Common myeloid progenitor, CD34-positive (primary cell): Measurements from ENCODE around the gene SIX3.

ENCODE experiments used
- CTCF ChIA-PET: fragments of 350-600 bp; sonication (Branson Sonifier 250); formaldehyde crosslinking; loops from one replicate; lab custom pipeline; 2021; ENCODE audit warnings: antibody characterized with exemption; lab: Charles Lee
- POLR2A ChIA-PET: fragments of 350-600 bp; sonication (Branson Sonifier 250); formaldehyde crosslinking; loops from one replicate; lab custom pipeline; 2021; ENCODE audit warnings: antibody characterized with exemption; lab: Charles Lee
- DNase-seq, 3 donors: peaks; one replicate each; pipeline versions ENCODE4 v3.0.0 to v3.0.0-alpha.2; 2013
- H3K27ac ChIP-seq, 2 experiments: 1 replicate in 1 of 2; 2 replicates in 1 of 2; pipeline ENCODE4 v1.7.0; 2013; ENCODE audit warnings: inconsistent platforms in 2 of 2, low read length in 2 of 2, mild to moderate bottlenecking in 2 of 2, low read depth in 1 of 2, moderate library complexity in 1 of 2; ENCODE audit not compliant: severe bottlenecking in 2 of 2, insufficient read depth in 1 of 2, poor library complexity in 1 of 2
- H3K27me3 ChIP-seq, 5 experiments: replicated peaks in 2 of 5; 1 replicate in 3 of 5; 2 replicates in 2 of 5; pipeline versions ENCODE4 v1.6.1 to v1.7.0; 2013; ENCODE audit warnings: low read length in 4 of 5, mild to moderate bottlenecking in 2 of 5, moderate library complexity in 2 of 5, inconsistent platforms in 1 of 5; ENCODE audit not compliant: insufficient read depth in 5 of 5, control insufficient read depth in 4 of 5
- H3K36me3 ChIP-seq, 4 experiments: 1 replicate in 2 of 4; 2 replicates in 2 of 4; pipeline versions ENCODE4 v1.6.1 to v1.7.0; 2013; ENCODE audit warnings: low read length in 3 of 4, control low read depth in 1 of 4, mild to moderate bottlenecking in 1 of 4; ENCODE audit not compliant: control insufficient read depth in 4 of 4, insufficient read depth in 4 of 4
- H3K4me1 ChIP-seq, 4 experiments: 1 replicate in 3 of 4; 2 replicates in 1 of 4; pipeline versions ENCODE4 v1.6.1 to v1.7.1; 2013; ENCODE audit warnings: low read length in 3 of 4, mild to moderate bottlenecking in 3 of 4, control low read depth in 1 of 4, inconsistent platforms in 1 of 4, moderate library complexity in 1 of 4; ENCODE audit not compliant: control insufficient read depth in 4 of 4, insufficient read depth in 4 of 4; ENCODE audit errors: control extremely low read depth in 1 of 4
- H3K4me3 ChIP-seq, 7 experiments: 1 replicate in 4 of 7; 2 replicates in 3 of 7; pipeline versions ENCODE4 v1.5.1 to v1.7.0; 2013; ENCODE audit warnings: mild to moderate bottlenecking in 7 of 7, low read length in 6 of 7, moderate library complexity in 6 of 7, inconsistent platforms in 2 of 7, low read depth in 2 of 7, control low read depth in 1 of 7; ENCODE audit not compliant: insufficient read depth in 4 of 7, control insufficient read depth in 1 of 7; ENCODE audit errors: extremely low read depth in 1 of 7
- H3K9me3 ChIP-seq, 5 experiments: 1 replicate in 4 of 5; 2 replicates in 1 of 5; pipeline versions ENCODE4 v1.6.1 to v1.7.1; 2013; ENCODE audit warnings: low read length in 4 of 5, mild to moderate bottlenecking in 2 of 5, inconsistent platforms in 1 of 5, low read depth in 1 of 5, moderate library complexity in 1 of 5; ENCODE audit not compliant: control insufficient read depth in 4 of 5, insufficient read depth in 2 of 5; ENCODE audit errors: control extremely low read depth in 1 of 5
- WGBS: methylation state at CpG from one replicate; pipeline ENCODE4 v1.1.5; 2013; ENCODE audit not compliant: insufficient coverage; 5-methylcytosine and 5-hydroxymethylcytosine counted together

Gene SIX3

GRCh38 chr2:44974064-44974715 is 32.7 kb downstream of the SIX3 start:
- H3K9me3 ChIP-seq = no peaks in the 10 kb centered on the region
- H3K4me3 ChIP-seq = no peak overlapping the region
- H3K27me3 ChIP-seq = peaks cover 0 to 3% (median 0%) of the 10 kb centered on the region in 5 experiments
- no peak overlapping the region for H3K27ac ChIP-seq
- peaks cover 0 to 11% (median 2%) of the 10 kb centered on the region in 4 experiments for H3K4me1 ChIP-seq
- WGBS = 100% methylated on average over 3 of the region's 6 CpGs
- ChIA-PET CTCF (interaction anchor here (0.9 to 1.6 kb wide), 4 partner anchors 9 to 523 kb away, joined by 3 to 6 read pairs (median 4); no protein-coding TSS in a partner anchor), POLR2A (no interaction called here)
- H3K36me3 ChIP-seq = no peaks in the 10 kb centered on the region
- DNase-seq = no peak

GRCh38 chr2:44975571-44976450 is 34.3 kb downstream of the SIX3 start:
- H3K9me3 ChIP-seq = no peaks in the 10 kb centered on the region
- H3K36me3 ChIP-seq = no peaks in the 10 kb centered on the region
- H3K27ac ChIP-seq = no peak overlapping the region
- peak in 1 of 3 donors; percentile 67 for DNase-seq
- H3K4me1 ChIP-seq = peaks cover 0 to 11% (median 2%) of the 10 kb centered on the region in 4 experiments
- 73% methylated on average over 17 of the region's 24 CpGs for WGBS
- ChIA-PET POLR2A (interaction anchor here (0.6 kb wide), 1 partner anchor 1263 kb away, joined by 3 read pairs; no protein-coding TSS in a partner anchor), CTCF (interaction anchor here (0.6 to 13.2 kb wide), 5 partner anchors 9 to 608 kb away, joined by 3 to 98 read pairs (median 3); no protein-coding TSS in a partner anchor)
- H3K27me3 ChIP-seq = peaks cover 0 to 6% (median 0%) of the 10 kb centered on the region in 5 experiments
- H3K4me3 ChIP-seq = peak overlapping the region in 2 of 7 experiments; percentile 46 to 49

- H3K4me3 ChIP-seq = no peak overlapping the region
- peaks cover 0 to 4% (median 0%) of the 10 kb centered on the region in 5 experiments for H3K9me3 ChIP-seq
- DNase-seq = no peak
- H3K27me3 ChIP-seq = peaks cover 0 to 2% (median 0%) of the 10 kb centered on the region in 5 experiments
- WGBS = 97% methylated on average over 10 of the region's 11 CpGs
- CTCF ChIA-PET = interaction anchor here (13.2 kb wide), 1 partner anchor 516 kb away, joined by 98 read pairs; no protein-coding TSS in a partner anchor
- H3K27ac ChIP-seq = no peak overlapping the region
- POLR2A ChIA-PET = no interaction called here
- peaks cover 0 to 2% (median 0%) of the 10 kb centered on the region in 4 experiments for H3K4me1 ChIP-seq
- H3K36me3 ChIP-seq = no peaks in the 10 kb centered on the region
These were observed 38.1 kb downstream of the SIX3 start for GRCh38 chr2:44979581-44979980.

DNA sequence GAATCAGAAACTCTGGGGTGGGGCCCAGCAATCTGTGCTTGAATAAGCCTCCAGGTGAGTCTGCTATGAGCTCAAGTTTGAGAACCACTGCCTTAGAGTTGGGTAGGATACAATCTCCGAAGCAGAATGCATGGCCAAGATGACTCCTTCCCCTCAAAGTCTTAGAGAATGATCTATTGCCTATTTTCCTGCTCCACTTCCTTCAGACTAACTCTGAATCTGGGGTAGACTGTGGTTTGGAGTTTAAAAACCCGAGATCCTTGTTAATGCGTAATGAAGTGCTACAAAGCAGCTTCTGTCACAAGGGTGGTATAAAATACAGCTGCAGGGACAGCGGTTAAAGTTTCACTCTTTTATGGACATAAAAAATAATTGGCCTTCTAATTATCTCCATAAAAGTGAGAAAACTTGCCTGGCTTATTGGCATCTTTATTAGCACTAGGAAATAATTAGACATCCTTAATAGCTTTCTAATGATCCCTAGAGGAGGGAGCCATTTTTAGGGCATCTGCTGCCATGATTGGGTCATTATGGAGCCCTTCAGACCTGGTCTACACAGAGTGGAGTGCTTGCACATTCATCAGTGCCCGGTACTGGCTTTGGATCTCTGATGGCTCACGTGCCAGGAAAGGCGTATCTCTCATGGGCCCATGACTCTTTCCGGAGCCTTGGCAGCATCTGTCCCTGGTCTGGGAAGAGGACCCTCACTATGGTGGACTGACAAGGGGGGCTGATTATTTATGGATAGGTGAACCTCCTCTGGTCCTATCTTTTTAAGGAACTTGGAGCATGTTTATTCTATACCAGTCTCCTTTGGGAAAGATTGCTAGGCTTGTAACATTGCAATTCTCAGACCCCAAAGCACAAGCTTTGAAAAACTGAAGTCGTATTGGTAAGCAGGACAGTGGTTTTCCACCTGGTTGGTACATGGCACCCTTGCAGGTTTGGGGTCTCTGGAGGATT is 39.5 kb downstream of the SIX3 start:
- DNase-seq = no peak
- peaks cover 0 to 4% (median 0%) of the 10 kb centered on the region in 5 experiments for H3K9me3 ChIP-seq
- no peak overlapping the region for H3K4me3 ChIP-seq
- ChIA-PET POLR2A (interaction anchor here (0.5 kb wide), 1 partner anchor 188 kb away, joined by 4 read pairs; no protein-coding TSS in a partner anchor), CTCF (interaction anchor here (0.7 to 13.2 kb wide), 19 partner anchors 8 to 603 kb away, joined by 3 to 98 read pairs (median 4); no protein-coding TSS in a partner anchor)
- peaks cover 0 to 2% (median 0%) of the 10 kb centered on the region in 5 experiments for H3K27me3 ChIP-seq
- 78% methylated on average over 9 of the region's 9 CpGs for WGBS
- no peaks in the 10 kb centered on the region for H3K36me3 ChIP-seq
- H3K27ac ChIP-seq = no peak overlapping the region
- H3K4me1 ChIP-seq = peaks cover 0 to 2% (median 0%) of the 10 kb centered on the region in 4 experiments

- no peak overlapping the region for H3K4me3 ChIP-seq
- 16% methylated on average over 6 of the region's 14 CpGs for WGBS
- no peaks in the 10 kb centered on the region for H3K36me3 ChIP-seq
- no peaks in the 10 kb centered on the region for H3K4me1 ChIP-seq
- POLR2A ChIA-PET = no interaction called here
- H3K9me3 ChIP-seq = peaks cover 0 to 4% (median 0%) of the 10 kb centered on the region in 5 experiments
- peaks cover 0 to 2% (median 0%) of the 10 kb centered on the region in 5 experiments for H3K27me3 ChIP-seq
- DNase-seq = peak; percentile 63 to 84 (median 76)
- CTCF ChIA-PET = interaction anchor here (0.7 to 13.2 kb wide), 19 partner anchors 9 to 602 kb away, joined by 3 to 98 read pairs (median 4); no protein-coding TSS in a partner anchor
- no peak overlapping the region for H3K27ac ChIP-seq
These were observed 40.2 kb downstream of the SIX3 start for GRCh38 chr2:44981714-44982108.
